MCF 10A (cell line): ENCODE data around the gene PARD3B. TPM values are rescaled to one million over a fixed set of nuclear protein-coding genes. Genes with fewer than 3 reads are reported as not detected.
A peak's percentile ranks its signal among the peaks of the same experiment; 100 is the strongest.

Experiments
- BruUV-seq: library from RNA; stranded (reverse); fragments of 400-500 nt; replicated peaks from 2 replicates; lab custom pipeline; 2021; lab: Mats Ljungman, UMichigan
- CTCF ChIA-PET: fragments of 300-600 bp; sonication (Branson Sonifier 250); formaldehyde crosslinking; extraction: SDS; loops from one replicate; lab custom pipeline; 2021; ENCODE audit warnings: antibody characterized with exemption, inconsistent platforms; lab: Yijun Ruan, JAX
- POLR2A ChIA-PET: fragments of 300-600, 350-650 bp; sonication (Branson Sonifier 250); formaldehyde crosslinking; extraction: SDS; loops from one replicate; lab custom pipeline; 2020; ENCODE audit warnings: antibody characterized with exemption, inconsistent platforms; lab: Yijun Ruan, JAX
- DNase-seq: peaks from one replicate; pipeline ENCODE4 v3.0.0-alpha.2; 2018; ENCODE audit not compliant: unreplicated experiment
- H3K27ac Mint-ChIP-seq: one replicate; pipeline ENCODE4 v1.8.0; 2022; ENCODE audit warnings: mild to moderate bottlenecking, low read depth, mixed read lengths; ENCODE audit not compliant: unreplicated experiment
- H3K27me3 Mint-ChIP-seq: one replicate; pipeline ENCODE4 v1.8.0; 2022; ENCODE audit warnings: mixed read lengths; ENCODE audit not compliant: insufficient read depth, unreplicated experiment
- H3K36me3 Mint-ChIP-seq: one replicate; pipeline ENCODE4 v1.8.0; 2022; ENCODE audit warnings: mild to moderate bottlenecking, moderate library complexity, mixed read lengths; ENCODE audit not compliant: insufficient read depth, unreplicated experiment
- H3K4me1 Mint-ChIP-seq: one replicate; pipeline ENCODE4 v1.8.0; 2022; ENCODE audit warnings: mixed read lengths; ENCODE audit not compliant: insufficient read depth, unreplicated experiment
- H3K4me3 Mint-ChIP-seq: one replicate; pipeline ENCODE4 v1.8.0; 2022; ENCODE audit warnings: mild to moderate bottlenecking, moderate library complexity, mixed read lengths; ENCODE audit not compliant: unreplicated experiment
- H3K9me3 Mint-ChIP-seq: one replicate; pipeline ENCODE4 v1.8.0; 2022; ENCODE audit warnings: mixed read lengths; ENCODE audit not compliant: unreplicated experiment
- CTCF ChIP-seq: fragments of 200-600 bp; IDR thresholded peaks from one replicate; pipeline ENCODE4 v1.8.0; 2022; ENCODE audit warnings: antibody characterized with exemption, mild to moderate bottlenecking; ENCODE audit not compliant: unreplicated experiment
- intact Hi-C: fragments of 100-400 bp; cut with micrococcal nuclease; formaldehyde crosslinking; loops from 2 replicates; pipeline ENCODE4 v1.14.1; 2022
- total RNA-seq: library from RNA; stranded (reverse); gene quantifications from 2 replicates; pipeline ENCODE4 v1.2.3, GENCODE V29; 2022

The PARD3B gene
- total RNA-seq, 1 experiment from 2014 or later = 11.6 TPM

GRCh38 chr2:204842661-204843485, 297.6 kb downstream of the PARD3B start:
- DNase-seq = peak; percentile 85
- peak overlapping the region; percentile 47 for H3K4me3 Mint-ChIP-seq
- TF ChIP-seq CTCF = no peak
- TSS peak; percentile 24 for BruUV-seq
- intact Hi-C loops = loop anchor here (10.0 kb wide), 1 partner anchor 148 kb away; no protein-coding TSS in a partner anchor
- peak overlapping the region; percentile 49 for H3K27ac Mint-ChIP-seq
- ChIA-PET CTCF (interaction anchor here (0.5 to 2.1 kb wide), 7 partner anchors 15 to 823 kb away, joined by 3 to 4 read pairs (median 3); no protein-coding TSS in a partner anchor), POLR2A (interaction anchor here (0.6 to 1.2 kb wide), 4 partner anchors 9 to 111 kb away, joined by 3 read pairs; no protein-coding TSS in a partner anchor)
- no peaks in the 10 kb centered on the region for H3K27me3 Mint-ChIP-seq
- peaks cover 19% of the 10 kb centered on the region for H3K4me1 Mint-ChIP-seq
- H3K9me3 Mint-ChIP-seq = no peaks in the 10 kb centered on the region
- no peaks in the 10 kb centered on the region for H3K36me3 Mint-ChIP-seq

- CTCF ChIA-PET = interaction anchor here (0.6 to 0.7 kb wide), 3 partner anchors 119 to 565 kb away, joined by 3 to 6 read pairs (median 4); no protein-coding TSS in a partner anchor
- Mint-ChIP-seq H3K27ac (no peak overlapping the region), H3K4me1 (peaks cover 19% of the 10 kb centered on the region), H3K9me3 (no peaks in the 10 kb centered on the region), H3K4me3 (no peak overlapping the region), H3K36me3 (no peaks in the 10 kb centered on the region), H3K27me3 (no peaks in the 10 kb centered on the region)
- no peak for TF ChIP-seq CTCF
- intact Hi-C loops = loop anchor here (10.0 kb wide), 1 partner anchor 152 kb away; no protein-coding TSS in a partner anchor
- no TSS peak for BruUV-seq
- POLR2A ChIA-PET = no interaction called here
- no peak for DNase-seq
Observed at GRCh38 chr2:204846471-204846870, 301.2 kb downstream of the PARD3B start.

- no peaks in the 10 kb centered on the region for H3K9me3 Mint-ChIP-seq
- no peak for TF ChIP-seq CTCF
- no peaks in the 10 kb centered on the region for H3K36me3 Mint-ChIP-seq
- intact Hi-C loops = loop anchor here (10.0 kb wide), 1 partner anchor 155 kb away; no protein-coding TSS in a partner anchor
- ChIA-PET POLR2A (no interaction called here), CTCF (interaction anchor here (0.6 kb wide), 2 partner anchors 23 to 1085 kb away, joined by 4 read pairs; no protein-coding TSS in a partner anchor)
- no peaks in the 10 kb centered on the region for H3K4me1 Mint-ChIP-seq
- no peak overlapping the region for H3K27ac Mint-ChIP-seq
- no TSS peak for BruUV-seq
- no peaks in the 10 kb centered on the region for H3K27me3 Mint-ChIP-seq
- no peak for DNase-seq
- no peak overlapping the region for H3K4me3 Mint-ChIP-seq
Observed at GRCh38 chr2:204849892-204850291, 304.6 kb downstream of the PARD3B start.

GRCh38 chr2:204850581-204850980, 305.3 kb downstream of the PARD3B start:
- intact Hi-C loops = no loop called here
- POLR2A ChIA-PET = no interaction called here

More at GRCh38 chr2:204850581-204850980, 305.3 kb downstream of the PARD3B start:
- Mint-ChIP-seq H3K36me3 (no peaks in the 10 kb centered on the region), H3K9me3 (no peaks in the 10 kb centered on the region), H3K4me3 (no peak overlapping the region), H3K27me3 (no peaks in the 10 kb centered on the region), H3K27ac (no peak overlapping the region), H3K4me1 (no peaks in the 10 kb centered on the region)
- no peak for DNase-seq
- BruUV-seq = no TSS peak
- no peak for TF ChIP-seq CTCF
- CTCF ChIA-PET = interaction anchor here (0.6 to 0.8 kb wide), 2 partner anchors 16 to 1084 kb away, joined by 3 to 4 read pairs; no protein-coding TSS in a partner anchor
